NCI-H1436 (cell line): ENCODE data around the gene JAK1.

Source experiments
- DNase-seq: peaks from one replicate; lab custom pipeline; 2025; lab: John Stamatoyannopoulos, UW

Gene JAK1

GRCh38 chr1:64864018-64864940 is 102.1 kb downstream of the JAK1 start:
- DNase-seq = no peak

- DNase-seq = no peak
Measured at GRCh38 chr1:64861611-64862010, 104.7 kb downstream of the JAK1 start.

GRCh38 chr1:64857347-64857746 is 109.0 kb downstream of the JAK1 start:
- no peak for DNase-seq

- DNase-seq = no peak
Measured at GRCh38 chr1:64856553-64856952, 109.8 kb downstream of the JAK1 start.

- DNase-seq = no peak
Measured at GRCh38 chr1:64855557-64855956, 110.8 kb downstream of the JAK1 start.

- DNase-seq = no peak
Measured at GRCh38 chr1:64854674-64855073, 111.7 kb downstream of the JAK1 start.

GRCh38 chr1:64851664-64852063 is 114.7 kb downstream of the JAK1 start:
- DNase-seq = no peak

GRCh38 chr1:64850846-64851245 is 115.5 kb downstream of the JAK1 start:
- DNase-seq = no peak

GRCh38 chr1:64849942-64850341 is 116.4 kb downstream of the JAK1 start:
- no peak for DNase-seq

- no peak for DNase-seq
Measured at GRCh38 chr1:64848803-64849202, 117.5 kb downstream of the JAK1 start.

GRCh38 chr1:64848136-64848535 is 118.2 kb downstream of the JAK1 start:
- DNase-seq = no peak

- DNase-seq = no peak
Measured at GRCh38 chr1:64847666-64848065, 118.7 kb downstream of the JAK1 start.

- DNase-seq = no peak
Measured at GRCh38 chr1:64846573-64847430, 119.5 kb downstream of the JAK1 start.

- DNase-seq = no peak
Measured at GRCh38 chr1:64845831-64846425, 120.4 kb downstream of the JAK1 start.

GRCh38 chr1:64844609-64845008 is 121.7 kb downstream of the JAK1 start:
- DNase-seq = no peak

GRCh38 chr1:64844175-64844574 is 122.2 kb downstream of the JAK1 start:
- no peak for DNase-seq

- DNase-seq = no peak
Measured at GRCh38 chr1:64843675-64844074, 122.7 kb downstream of the JAK1 start.

GRCh38 chr1:64842224-64842623 is 124.1 kb downstream of the JAK1 start:
- no peak for DNase-seq

GRCh38 chr1:64841330-64842065 is 124.9 kb downstream of the JAK1 start:
- no peak for DNase-seq

- no peak for DNase-seq
Measured at GRCh38 chr1:64839732-64840405, 126.5 kb downstream of the JAK1 start.

GRCh38 chr1:64839261-64839660 is 127.1 kb downstream of the JAK1 start:
- no peak for DNase-seq
